HepG2 (cell line): ENCODE measurements around the gene ATAD2B. TPM values are rescaled to one million over a fixed set of nuclear protein-coding genes. Genes with fewer than 3 reads are reported as not detected.

Source experiments
- ATAC-seq: fragments of 200-7000 bp; cut with Tn5 transposase; 3 replicates; pipeline ENCODE4 v1.9.1; 2020; ENCODE audit warnings: mild to moderate bottlenecking, moderate library complexity
- BruUV-seq: library from RNA; stranded (reverse); fragments of 400-500 nt; replicated peaks from 2 replicates; lab custom pipeline; 2021; lab: Mats Ljungman, UMichigan
- CTCF ChIA-PET: fragments of 300-600 bp; formaldehyde crosslinking; extraction: SDS; loops from one replicate; lab custom pipeline; 2021; ENCODE audit warnings: low total read pairs, inconsistent platforms, low intra/inter-chr PET ratio; lab: Yijun Ruan, JAX
- POLR2A ChIA-PET: fragments of 350-600 bp; sonication (Branson Sonifier 250); formaldehyde crosslinking; loops from one replicate; lab custom pipeline; 2020; ENCODE audit warnings: antibody characterized with exemption, inconsistent platforms; lab: Yijun Ruan, JAX
- DNase-seq: peaks from one replicate; pipeline ENCODE4 v3.0.0-alpha.2; 2015; ENCODE audit warnings: low spot score
- FAIRE-seq: peaks from 3 replicates; lab custom pipeline; 2011; peaks lifted over from hg19 to GRCh38; lab: Jason Lieb, UNC
- H2AFZ ChIP-seq: one replicate; pipeline ENCODE4 v1.6.1; 2011; ENCODE audit warnings: low read length, inconsistent platforms
- H3K27ac ChIP-seq: fragments of 300-600 bp; 3 replicates; pipeline ENCODE4 v1.8.0; 2011; ENCODE audit warnings: mixed run types, mild to moderate bottlenecking, mixed read lengths, low read length, inconsistent platforms; ENCODE audit not compliant: insufficient read depth; ENCODE audit errors: extremely low read length
- H3K27me3 ChIP-seq, 2 experiments: fragments of 200-600 bp in 1 of 2; 2 replicates in 1 of 2; 3 replicates in 1 of 2; pipeline versions ENCODE4 v1.6.0 to v1.8.0; 2011; ENCODE audit warnings: low read length in 2 of 2, mild to moderate bottlenecking in 2 of 2, moderate library complexity in 2 of 2, inconsistent platforms in 1 of 2; ENCODE audit not compliant: insufficient read depth in 2 of 2, control insufficient read depth in 1 of 2
- H3K36me3 ChIP-seq, 2 experiments: fragments of 200-600 bp in 1 of 2; replicated peaks in 1 of 2; 2 replicates in 1 of 2; 3 replicates in 1 of 2; pipeline versions ENCODE4 v1.5.1 to v1.8.0; 2011; ENCODE audit warnings: low read length in 2 of 2, inconsistent platforms in 1 of 2; ENCODE audit not compliant: insufficient read depth in 2 of 2, control insufficient read depth in 1 of 2
- H3K4me1 ChIP-seq: 2 replicates; pipeline ENCODE4 v1.5.1; 2012; ENCODE audit warnings: low read length, inconsistent platforms; ENCODE audit not compliant: insufficient read depth
- H3K4me2 ChIP-seq: 2 replicates; pipeline ENCODE4 v1.6.0; 2011; ENCODE audit warnings: low read depth, low read length, inconsistent platforms
- H3K4me3 ChIP-seq, 3 experiments: fragments of 200-600 bp in 1 of 3; sonication (generic), shearing (Covaris generic) in 1 of 3; replicated peaks in 1 of 3; 2 replicates each; pipeline ENCODE4 v1.5.1; 2011 to 2016; ENCODE audit warnings: low read length in 3 of 3, inconsistent platforms in 2 of 3, low read depth in 2 of 3, mild to moderate bottlenecking in 2 of 3, control low read depth in 1 of 3, mixed read lengths in 1 of 3; ENCODE audit not compliant: insufficient read depth in 1 of 3
- H3K79me2 ChIP-seq: one replicate; pipeline ENCODE4 v1.6.1; 2011; ENCODE audit warnings: low read length, inconsistent platforms; ENCODE audit not compliant: insufficient read depth
- H3K9ac ChIP-seq: 2 replicates; pipeline ENCODE4 v1.6.0; 2011; ENCODE audit warnings: mild to moderate bottlenecking, low read depth, low read length, inconsistent platforms; ENCODE audit not compliant: insufficient read depth
- H3K9me3 ChIP-seq: 2 replicates; pipeline ENCODE4 v1.5.1; 2012; ENCODE audit warnings: mild to moderate bottlenecking, low read length
- H4K20me1 ChIP-seq: 2 replicates; pipeline ENCODE4 v1.6.0; 2011; ENCODE audit warnings: inconsistent platforms, mild to moderate bottlenecking, low read length, moderate library complexity; ENCODE audit not compliant: insufficient read depth
- ARNT ChIP-seq: fragments of 450-650 bp; IDR thresholded peaks from 2 replicates; pipeline ENCODE4 v1.6.1; 2017
- CREM ChIP-seq, 2 experiments: sonication (generic) in 1 of 2; formaldehyde crosslinking in 1 of 2; IDR thresholded peaks; 2 replicates each; pipeline versions ENCODE4 v1.4.0 to v1.6.1; 2016 to 2020; ENCODE audit warnings: antibody characterized with exemption in 1 of 2, mild to moderate bottlenecking in 1 of 2, missing genetic modification reagents in 1 of 2
- ISX ChIP-seq: sonication (generic); formaldehyde crosslinking; conservative IDR thresholded peaks from 2 replicates; pipeline ENCODE4 v1.5.0; 2020; ENCODE audit warnings: missing genetic modification reagents
- NR2C2 ChIP-seq: sonication (generic); formaldehyde crosslinking; IDR thresholded peaks from 2 replicates; pipeline ENCODE4 v1.4.0; 2020; ENCODE audit warnings: missing genetic modification reagents, mild to moderate bottlenecking, moderate library complexity, borderline replicate concordance
- TBX2 ChIP-seq: sonication (generic); formaldehyde crosslinking; IDR thresholded peaks from 2 replicates; pipeline ENCODE4 v1.5.0; 2020; ENCODE audit warnings: missing genetic modification reagents, mild to moderate bottlenecking, borderline replicate concordance
- TEAD2 ChIP-seq: sonication (generic); formaldehyde crosslinking; IDR thresholded peaks from 2 replicates; pipeline ENCODE4 v1.9.0; 2021; ENCODE audit warnings: missing genetic modification reagents
- WGBS: methylation state at CpG from one replicate; pipeline ENCODE4 v1.1.6; 2017; ENCODE audit warnings: low lambda C conversion rate; 5-methylcytosine and 5-hydroxymethylcytosine counted together
- in situ Hi-C: cut with HindIII; loops from 2 replicates; pipeline ENCODE4 v1.10.0; 2017; ENCODE audit warnings: low pct_unique_long_range_greater_than_20kb; ENCODE audit not compliant: extremely low pct_ligation_motif_present
- intact Hi-C: fragments of 100-400 bp; cut with micrococcal nuclease; formaldehyde crosslinking; loops from one replicate; pipeline ENCODE4 v1.10.0; 2022; ENCODE audit not compliant: unreplicated experiment
- polyA plus RNA-seq, 8 experiments: library from polyadenylated mRNA; depleted of rRNA in 3 of 8; stranded (reverse) in 7 of 8; unstranded in 1 of 8; fragments of >200 nt; fragmentation: Illumina TruSeq in 4 of 8; extraction: Trizol in 4 of 8; gene quantifications; 2 replicates each; pipeline versions ENCODE4 v1.2.1 to v1.2.3, GENCODE V29; 2011 to 2016; ENCODE audit warnings: low read depth in 4 of 8, missing spikeins in 1 of 8, mixed read lengths in 1 of 8; ENCODE audit not compliant: insufficient read depth in 1 of 8
- total RNA-seq, 5 experiments: library from RNA; depleted of rRNA; stranded (reverse); fragments of >200 nt; fragmentation: Illumina TruSeq; extraction: Trizol; gene quantifications; 2 replicates each; pipeline ENCODE4 v1.2.3, GENCODE V29; 2016; ENCODE audit warnings: low read depth in 1 of 5
- TF ChIP-seq, protein P1 (sequence below), 2 experiments: sonication (generic) in 1 of 2; formaldehyde crosslinking in 1 of 2; IDR thresholded peaks; 2 replicates each; pipeline versions ENCODE4 v1.6.1 to v1.9.0; 2014 to 2022; ENCODE audit warnings: antibody characterized with exemption in 1 of 2, borderline replicate concordance in 1 of 2, inconsistent platforms in 1 of 2, low read depth in 1 of 2, missing genetic modification reagents in 1 of 2

ATAD2B gene
- total and polyA plus RNA-seq, 2 of the 13 experiments (the other 11 are each of a cell fraction or from before 2014, with no cell fraction given) = 5.3 to 22.2 TPM

DNA sequence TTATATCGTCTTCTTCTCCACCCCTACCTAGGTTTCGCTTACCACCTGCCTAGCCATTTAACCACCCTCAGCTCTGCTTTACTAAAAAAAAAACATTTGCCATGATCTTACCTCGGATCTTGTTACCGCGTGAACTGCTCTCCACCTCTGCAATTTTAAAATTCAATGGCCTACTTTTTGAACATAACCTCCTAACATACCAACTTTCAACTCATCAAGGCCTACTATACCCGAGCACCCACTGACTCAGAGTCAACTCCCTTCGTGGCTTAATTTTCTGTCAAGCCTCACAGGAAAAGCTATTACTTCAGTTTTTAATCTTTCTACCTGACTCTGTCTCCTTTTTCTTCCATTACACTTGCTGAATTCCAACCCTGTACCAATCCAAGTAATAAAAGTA is 55.7 kb downstream of the ATAD2B start:
- ChIA-PET POLR2A (no interaction called here), CTCF (no interaction called here)
- Histone ChIP-seq H4K20me1 (no peaks in the 10 kb centered on the region), H3K27me3 (no peaks in the 10 kb centered on the region), H3K9ac (no peak overlapping the region), H3K27ac (no peak overlapping the region), H3K9me3 (no peaks in the 10 kb centered on the region), H3K36me3 (peaks cover 14 to 56% of the 10 kb centered on the region in 2 experiments; a peak in 4 of 5 replicates), H3K4me2 (no peak overlapping the region), H2AFZ (no peak overlapping the region), H3K4me1 (no peaks in the 10 kb centered on the region), H3K79me2 (no peaks in the 10 kb centered on the region), H3K4me3 (no peak overlapping the region)
- intact Hi-C loops (no loop called here), in situ Hi-C loops (no loop called here)
- TF ChIP-seq ARNT (no peak), CREM (IDR thresholded peaks at IDR 0.05) (no peak), CREM (CRISPR knock-in tag; IDR thresholded peaks at IDR 0.05) (no peak), TEAD2 (CRISPR knock-in tag) (no peak), NR2C2 (CRISPR knock-in tag) (no peak), ISX (no peak), TBX2 (CRISPR knock-in tag) (no peak)
- TF ChIP-seq, protein P1, sequence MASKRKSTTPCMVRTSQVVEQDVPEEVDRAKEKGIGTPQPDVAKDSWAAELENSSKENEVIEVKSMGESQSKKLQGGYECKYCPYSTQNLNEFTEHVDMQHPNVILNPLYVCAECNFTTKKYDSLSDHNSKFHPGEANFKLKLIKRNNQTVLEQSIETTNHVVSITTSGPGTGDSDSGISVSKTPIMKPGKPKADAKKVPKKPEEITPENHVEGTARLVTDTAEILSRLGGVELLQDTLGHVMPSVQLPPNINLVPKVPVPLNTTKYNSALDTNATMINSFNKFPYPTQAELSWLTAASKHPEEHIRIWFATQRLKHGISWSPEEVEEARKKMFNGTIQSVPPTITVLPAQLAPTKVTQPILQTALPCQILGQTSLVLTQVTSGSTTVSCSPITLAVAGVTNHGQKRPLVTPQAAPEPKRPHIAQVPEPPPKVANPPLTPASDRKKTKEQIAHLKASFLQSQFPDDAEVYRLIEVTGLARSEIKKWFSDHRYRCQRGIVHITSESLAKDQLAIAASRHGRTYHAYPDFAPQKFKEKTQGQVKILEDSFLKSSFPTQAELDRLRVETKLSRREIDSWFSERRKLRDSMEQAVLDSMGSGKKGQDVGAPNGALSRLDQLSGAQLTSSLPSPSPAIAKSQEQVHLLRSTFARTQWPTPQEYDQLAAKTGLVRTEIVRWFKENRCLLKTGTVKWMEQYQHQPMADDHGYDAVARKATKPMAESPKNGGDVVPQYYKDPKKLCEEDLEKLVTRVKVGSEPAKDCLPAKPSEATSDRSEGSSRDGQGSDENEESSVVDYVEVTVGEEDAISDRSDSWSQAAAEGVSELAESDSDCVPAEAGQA (IDR thresholded peaks at IDR 0.05; ENCODE audit: low read depth) = no peak
- TF ChIP-seq, protein P1 (CRISPR knock-in tag; IDR thresholded peaks at IDR 0.05; ENCODE audit: borderline replicate concordance) = no peak
- no peak for DNase-seq
- ATAC-seq = no peak
- WGBS = 98% methylated on average over 7 of the region's 7 CpGs
- no peak for FAIRE-seq
- TSS peak; percentile 36 for BruUV-seq
